GM12878 (cell line): ENCODE measurements around the gene POU2F1. TPM values are rescaled to one million over a fixed set of nuclear protein-coding genes. Genes with fewer than 3 reads are reported as not detected.

Experiments
- ATAC-seq: fragments of 200-7000 bp; cut with Tn5 transposase; 3 replicates; pipeline ENCODE4 v1.9.1; 2020; ENCODE audit warnings: mild to moderate bottlenecking, moderate library complexity
- BruUV-seq: library from RNA; stranded (reverse); fragments of 400-500 nt; replicated peaks from 2 replicates; lab custom pipeline; 2021; lab: Mats Ljungman, UMichigan
- CTCF ChIA-PET: fragments of 300-600 bp; sonication (Branson Sonifier 250); formaldehyde crosslinking; extraction: SDS; loops from one replicate; lab custom pipeline; 2021; ENCODE audit warnings: inconsistent platforms; lab: Yijun Ruan, JAX
- POLR2A ChIA-PET: fragments of 350-600 bp; formaldehyde crosslinking; extraction: SDS; loops from one replicate; lab custom pipeline; 2021; ENCODE audit warnings: inconsistent platforms; lab: Charles Lee
- RAD21 ChIA-PET: fragments of 300-600 bp; sonication (Branson Sonifier 250); formaldehyde crosslinking; loops from one replicate; lab custom pipeline; 2023; ENCODE audit warnings: antibody characterized with exemption; ENCODE audit not compliant: unreplicated experiment; lab: Charles Lee
- SMC1A ChIA-PET: fragments of 300-600 bp; sonication (Branson Sonifier 250); formaldehyde crosslinking; loops from one replicate; lab custom pipeline; 2023; ENCODE audit not compliant: unreplicated experiment, uncharacterized antibody; lab: Charles Lee
- DNase-seq: peaks from one replicate; pipeline ENCODE4 v3.0.0-alpha.2; 2011; ENCODE audit warnings: low read depth, low spot score
- FAIRE-seq: peaks from 3 replicates; lab custom pipeline; 2011; peaks lifted over from hg19 to GRCh38; lab: Jason Lieb, UNC
- H2AFZ ChIP-seq: 2 replicates; pipeline ENCODE4 v1.6.0; 2011; ENCODE audit warnings: low read depth, low read length, control low read depth; ENCODE audit not compliant: control insufficient read depth
- H3K27ac ChIP-seq: 2 replicates; pipeline ENCODE4 v1.5.1; 2011; ENCODE audit warnings: control low read depth; ENCODE audit not compliant: control insufficient read depth, insufficient read depth
- H3K27me3 ChIP-seq, 2 experiments: replicated peaks in 1 of 2; 2 replicates each; pipeline versions ENCODE4 v1.6.0 to v1.6.1; 2011; ENCODE audit warnings: low read length in 1 of 2; ENCODE audit not compliant: control insufficient read depth in 2 of 2, insufficient read depth in 2 of 2
- H3K36me3 ChIP-seq, 2 experiments: 2 replicates each; pipeline ENCODE4 v1.5.1; 2011; ENCODE audit warnings: low read length in 1 of 2; ENCODE audit not compliant: control insufficient read depth in 2 of 2, insufficient read depth in 2 of 2
- H3K4me1 ChIP-seq: 2 replicates; pipeline ENCODE4 v1.6.1; 2011; ENCODE audit warnings: mild to moderate bottlenecking, low read length, moderate library complexity, mixed read lengths; ENCODE audit not compliant: control insufficient read depth, insufficient read depth
- H3K4me2 ChIP-seq: 2 replicates; pipeline ENCODE4 v1.6.0; 2011; ENCODE audit warnings: control low read depth; ENCODE audit not compliant: control insufficient read depth, insufficient read depth
- H3K4me3 ChIP-seq: fragments of 200-600 bp; sonication (generic); 2 replicates; pipeline ENCODE4 v1.5.1; 2016
- H3K79me2 ChIP-seq: 2 replicates; pipeline ENCODE4 v1.6.0; 2011; ENCODE audit warnings: low read length; ENCODE audit not compliant: control insufficient read depth, insufficient read depth
- H3K9ac ChIP-seq: 2 replicates; pipeline ENCODE4 v1.8.0; 2011; ENCODE audit warnings: low read length, control low read depth, mixed read lengths; ENCODE audit not compliant: control insufficient read depth, insufficient read depth
- H3K9me3 ChIP-seq: replicated peaks from 3 replicates; pipeline ENCODE4 v1.5.1; 2011; ENCODE audit warnings: mild to moderate bottlenecking, low read length; ENCODE audit not compliant: control insufficient read depth, insufficient read depth
- H4K20me1 ChIP-seq: 2 replicates; pipeline ENCODE4 v1.6.0; 2011; ENCODE audit not compliant: control insufficient read depth, insufficient read depth
- BMI1 ChIP-seq: fragments of 450-650 bp; IDR thresholded peaks from 2 replicates; pipeline ENCODE4 v1.6.1; 2016; ENCODE audit warnings: mild to moderate bottlenecking, moderate library complexity, borderline replicate concordance
- CBX3 ChIP-seq: fragments of 200-600 bp; sonication (generic); IDR thresholded peaks from 2 replicates; pipeline ENCODE4 v1.6.1; 2016; ENCODE audit warnings: low read depth, borderline replicate concordance
- HDAC2 ChIP-seq: fragments of 200-600 bp; sonication (generic); IDR thresholded peaks from 2 replicates; pipeline ENCODE4 v1.6.1; 2017
- NFYB ChIP-seq: IDR thresholded peaks from 2 replicates; pipeline ENCODE4 v1.6.1; 2011; ENCODE audit warnings: low read depth, mild to moderate bottlenecking, low read length, improper control_type of control experiment, moderate library complexity; ENCODE audit not compliant: insufficient read depth
- NR2F1 ChIP-seq: fragments of 450-650 bp; conservative IDR thresholded peaks from 2 replicates; pipeline ENCODE4 v1.6.1; 2017; ENCODE audit warnings: mild to moderate bottlenecking
- POLR2AphosphoS5 ChIP-seq: IDR thresholded peaks from 2 replicates; pipeline ENCODE4 v1.6.1; 2011; ENCODE audit warnings: mild to moderate bottlenecking, low read length, inconsistent platforms
- RAD51 ChIP-seq: fragments of 450-650 bp; IDR thresholded peaks from 2 replicates; pipeline ENCODE4 v1.6.1; 2016; ENCODE audit warnings: moderate library complexity, mild to moderate bottlenecking, inconsistent platforms
- SMC3 ChIP-seq: IDR thresholded peaks from 2 replicates; pipeline ENCODE4 v1.6.1; 2011; ENCODE audit warnings: low read length, improper control_type of control experiment, borderline replicate concordance
- TARDBP ChIP-seq: IDR thresholded peaks from 2 replicates; pipeline ENCODE4 v1.6.1; 2016; ENCODE audit warnings: borderline replicate concordance
- YBX1 ChIP-seq: fragments of 450-650 bp; IDR thresholded peaks from 2 replicates; pipeline ENCODE4 v1.6.1; 2016; ENCODE audit warnings: antibody characterized with exemption
- YY1 ChIP-seq: IDR thresholded peaks from 2 replicates; pipeline ENCODE4 v1.6.1; 2011; ENCODE audit warnings: low read depth, mild to moderate bottlenecking, low read length
- WGBS: methylation state at CpG from one replicate; pipeline ENCODE4 v1.1.6; 2016; ENCODE audit warnings: low lambda C conversion rate; ENCODE audit not compliant: insufficient replicate concordance, insufficient coverage; ENCODE audit errors: missing lambda C conversion rate; 5-methylcytosine and 5-hydroxymethylcytosine counted together
- in situ Hi-C: fragments of 300-500 bp; cut with MboI; formaldehyde crosslinking; loops from 9 replicates; pipeline ENCODE4 v1.14.3; 2018; ENCODE audit warnings: mixed read lengths
- intact Hi-C: fragments of 100-400 bp; cut with micrococcal nuclease; formaldehyde crosslinking; loops from one replicate; pipeline ENCODE4 v1.14.2; 2022; ENCODE audit not compliant: unreplicated experiment
- polyA plus RNA-seq, 11 experiments: library from polyadenylated mRNA; depleted of rRNA in 4 of 11; unstranded in 6 of 11; stranded (reverse) in 5 of 11; fragments of >200 nt; fragmentation: Nextera tagmentation in 4 of 11; fragmentation: Illumina TruSeq in 1 of 11; extraction: Ambion mirVana in 4 of 11; extraction: Trizol in 1 of 11; gene quantifications; 1 replicate in 1 of 11; 2 replicates in 10 of 11; pipeline versions ENCODE4 v1.2.1 to v1.2.3, GENCODE V29; 2011 to 2016; ENCODE audit warnings: inconsistent platforms in 2 of 11, missing spikeins in 2 of 11, low read depth in 1 of 11
- total RNA-seq, 4 experiments: library from RNA; depleted of rRNA in 3 of 4; stranded (reverse); fragments of >200 nt in 3 of 4; fragmentation: Illumina TruSeq in 1 of 4; extraction: Trizol in 1 of 4; gene quantifications; 2 replicates each; pipeline versions ENCODE4 v1.2.1 to v1.2.3, GENCODE V29; 2013 to 2021
- TF ChIP-seq, protein P1 (sequence below): fragments of 150-350 bp; IDR thresholded peaks from 2 replicates; pipeline ENCODE4 v1.6.1; 2014; ENCODE audit warnings: mild to moderate bottlenecking, low read depth, low read length
- TF ChIP-seq, protein P2 (sequence below): fragments of 450-650 bp; conservative IDR thresholded peaks from 2 replicates; pipeline ENCODE4 v1.6.1; 2017; ENCODE audit warnings: mild to moderate bottlenecking, moderate library complexity
- TF ChIP-seq, protein P3 (sequence below): fragments of 450-650 bp; IDR thresholded peaks from 2 replicates; pipeline ENCODE4 v1.6.1; 2017; ENCODE audit warnings: borderline replicate concordance
- TF ChIP-seq, protein P4 (sequence below): fragments of 450-650 bp; IDR thresholded peaks from 2 replicates; pipeline ENCODE4 v1.6.1; 2018; ENCODE audit warnings: mild to moderate bottlenecking, low read depth, moderate library complexity; ENCODE audit not compliant: partially characterized antibody

Gene POU2F1
- total and polyA plus RNA-seq, 10 of the 15 experiments (the other 5 are each of a cell fraction or from before 2014, with no cell fraction given): 2.5 to 21.7 (median 12.5) TPM

DNA sequence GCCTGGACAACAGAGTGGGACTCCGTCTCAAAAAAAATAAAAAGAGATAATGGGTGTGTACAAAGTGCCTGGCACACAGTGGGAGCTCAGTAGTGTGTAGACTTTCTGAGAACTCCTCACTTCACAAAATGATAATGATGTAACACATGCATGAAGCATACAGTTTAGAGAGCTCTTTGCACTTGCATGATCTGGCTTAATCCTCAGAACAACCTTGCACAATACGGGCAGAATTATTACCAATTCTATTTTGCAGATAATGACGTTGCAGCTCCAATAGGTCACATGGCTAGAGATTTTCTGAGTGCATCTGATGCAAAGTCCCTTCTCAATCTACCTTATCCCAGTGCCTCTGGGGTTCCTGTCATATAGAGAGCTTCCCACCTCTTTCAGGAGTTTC, 226.3 kb downstream of the POU2F1 start:
- FAIRE-seq (no peak), ATAC-seq (no peak), DNase-seq (no peak)
- H3K4me3 ChIP-seq: no peak overlapping the region
- in situ Hi-C loops: loop anchor here (10.0 kb wide), 2 partner anchors 182 to 532 kb away; no protein-coding TSS in a partner anchor
- 98% methylated on average over 3 of the region's 3 CpGs for WGBS
- no peaks in the 10 kb centered on the region for H3K79me2 ChIP-seq
- peaks cover 10% of the 10 kb centered on the region for H3K4me1 ChIP-seq
- no peak overlapping the region for H3K27ac ChIP-seq
- no peaks in the 10 kb centered on the region for H3K27me3 ChIP-seq
- no peaks in the 10 kb centered on the region for H3K36me3 ChIP-seq
- ChIA-PET SMC1A (interaction anchor here (0.8 to 1.9 kb wide), 8 partner anchors 9 to 380 kb away, joined by 3 to 13 read pairs (median 4); no protein-coding TSS in a partner anchor), CTCF (interaction anchor here (0.6 to 2.7 kb wide), 11 partner anchors 9 to 388 kb away, joined by 3 to 29 read pairs (median 4); partner anchors contain the start of gene POU2F1), RAD21 (interaction anchor here (1.0 to 2.0 kb wide), 8 partner anchors 9 to 537 kb away, joined by 3 to 8 read pairs (median 6); no protein-coding TSS in a partner anchor), POLR2A (interaction anchor here (1.1 kb wide), 1 partner anchor 9 kb away, joined by 3 read pairs; no protein-coding TSS in a partner anchor)
- intact Hi-C loops: loop anchor here (10.0 kb wide), 2 partner anchors 322 to 532 kb away; no protein-coding TSS in a partner anchor
- H3K4me2 ChIP-seq: no peak overlapping the region
- peak overlapping the region; percentile 85 for H2AFZ ChIP-seq
- BruUV-seq: no TSS peak
- H4K20me1 ChIP-seq: no peaks in the 10 kb centered on the region
- H3K9ac ChIP-seq: no peak overlapping the region
- no peaks in the 10 kb centered on the region for H3K9me3 ChIP-seq
- TF ChIP-seq RAD51 (no peak), SMC3 (no peak), HDAC2 (no peak), CBX3 (no peak), YBX1 (no peak), NR2F1 (no peak), TARDBP (no peak), NFYB (no peak), BMI1 (no peak), YY1 (no peak), POLR2AphosphoS5 (no peak)
- TF ChIP-seq, protein P1, sequence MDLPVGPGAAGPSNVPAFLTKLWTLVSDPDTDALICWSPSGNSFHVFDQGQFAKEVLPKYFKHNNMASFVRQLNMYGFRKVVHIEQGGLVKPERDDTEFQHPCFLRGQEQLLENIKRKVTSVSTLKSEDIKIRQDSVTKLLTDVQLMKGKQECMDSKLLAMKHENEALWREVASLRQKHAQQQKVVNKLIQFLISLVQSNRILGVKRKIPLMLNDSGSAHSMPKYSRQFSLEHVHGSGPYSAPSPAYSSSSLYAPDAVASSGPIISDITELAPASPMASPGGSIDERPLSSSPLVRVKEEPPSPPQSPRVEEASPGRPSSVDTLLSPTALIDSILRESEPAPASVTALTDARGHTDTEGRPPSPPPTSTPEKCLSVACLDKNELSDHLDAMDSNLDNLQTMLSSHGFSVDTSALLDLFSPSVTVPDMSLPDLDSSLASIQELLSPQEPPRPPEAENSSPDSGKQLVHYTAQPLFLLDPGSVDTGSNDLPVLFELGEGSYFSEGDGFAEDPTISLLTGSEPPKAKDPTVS: no peak
- TF ChIP-seq, protein P2, sequence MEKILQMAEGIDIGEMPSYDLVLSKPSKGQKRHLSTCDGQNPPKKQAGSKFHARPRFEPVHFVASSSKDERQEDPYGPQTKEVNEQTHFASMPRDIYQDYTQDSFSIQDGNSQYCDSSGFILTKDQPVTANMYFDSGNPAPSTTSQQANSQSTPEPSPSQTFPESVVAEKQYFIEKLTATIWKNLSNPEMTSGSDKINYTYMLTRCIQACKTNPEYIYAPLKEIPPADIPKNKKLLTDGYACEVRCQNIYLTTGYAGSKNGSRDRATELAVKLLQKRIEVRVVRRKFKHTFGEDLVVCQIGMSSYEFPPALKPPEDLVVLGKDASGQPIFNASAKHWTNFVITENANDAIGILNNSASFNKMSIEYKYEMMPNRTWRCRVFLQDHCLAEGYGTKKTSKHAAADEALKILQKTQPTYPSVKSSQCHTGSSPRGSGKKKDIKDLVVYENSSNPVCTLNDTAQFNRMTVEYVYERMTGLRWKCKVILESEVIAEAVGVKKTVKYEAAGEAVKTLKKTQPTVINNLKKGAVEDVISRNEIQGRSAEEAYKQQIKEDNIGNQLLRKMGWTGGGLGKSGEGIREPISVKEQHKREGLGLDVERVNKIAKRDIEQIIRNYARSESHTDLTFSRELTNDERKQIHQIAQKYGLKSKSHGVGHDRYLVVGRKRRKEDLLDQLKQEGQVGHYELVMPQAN: no peak
- TF ChIP-seq, protein P3, sequence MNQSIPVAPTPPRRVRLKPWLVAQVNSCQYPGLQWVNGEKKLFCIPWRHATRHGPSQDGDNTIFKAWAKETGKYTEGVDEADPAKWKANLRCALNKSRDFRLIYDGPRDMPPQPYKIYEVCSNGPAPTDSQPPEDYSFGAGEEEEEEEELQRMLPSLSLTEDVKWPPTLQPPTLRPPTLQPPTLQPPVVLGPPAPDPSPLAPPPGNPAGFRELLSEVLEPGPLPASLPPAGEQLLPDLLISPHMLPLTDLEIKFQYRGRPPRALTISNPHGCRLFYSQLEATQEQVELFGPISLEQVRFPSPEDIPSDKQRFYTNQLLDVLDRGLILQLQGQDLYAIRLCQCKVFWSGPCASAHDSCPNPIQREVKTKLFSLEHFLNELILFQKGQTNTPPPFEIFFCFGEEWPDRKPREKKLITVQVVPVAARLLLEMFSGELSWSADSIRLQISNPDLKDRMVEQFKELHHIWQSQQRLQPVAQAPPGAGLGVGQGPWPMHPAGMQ: no peak
- TF ChIP-seq, protein P4, sequence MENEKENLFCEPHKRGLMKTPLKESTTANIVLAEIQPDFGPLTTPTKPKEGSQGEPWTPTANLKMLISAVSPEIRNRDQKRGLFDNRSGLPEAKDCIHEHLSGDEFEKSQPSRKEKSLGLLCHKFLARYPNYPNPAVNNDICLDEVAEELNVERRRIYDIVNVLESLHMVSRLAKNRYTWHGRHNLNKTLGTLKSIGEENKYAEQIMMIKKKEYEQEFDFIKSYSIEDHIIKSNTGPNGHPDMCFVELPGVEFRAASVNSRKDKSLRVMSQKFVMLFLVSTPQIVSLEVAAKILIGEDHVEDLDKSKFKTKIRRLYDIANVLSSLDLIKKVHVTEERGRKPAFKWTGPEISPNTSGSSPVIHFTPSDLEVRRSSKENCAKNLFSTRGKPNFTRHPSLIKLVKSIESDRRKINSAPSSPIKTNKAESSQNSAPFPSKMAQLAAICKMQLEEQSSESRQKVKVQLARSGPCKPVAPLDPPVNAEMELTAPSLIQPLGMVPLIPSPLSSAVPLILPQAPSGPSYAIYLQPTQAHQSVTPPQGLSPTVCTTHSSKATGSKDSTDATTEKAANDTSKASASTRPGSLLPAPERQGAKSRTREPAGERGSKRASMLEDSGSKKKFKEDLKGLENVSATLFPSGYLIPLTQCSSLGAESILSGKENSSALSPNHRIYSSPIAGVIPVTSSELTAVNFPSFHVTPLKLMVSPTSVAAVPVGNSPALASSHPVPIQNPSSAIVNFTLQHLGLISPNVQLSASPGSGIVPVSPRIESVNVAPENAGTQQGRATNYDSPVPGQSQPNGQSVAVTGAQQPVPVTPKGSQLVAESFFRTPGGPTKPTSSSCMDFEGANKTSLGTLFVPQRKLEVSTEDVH: no peak
